Panc1 (cell line): Measurements from ENCODE around the gene SLC8A1.

Experiments
- POLR2AphosphoS5 ChIP-seq: IDR thresholded peaks from 2 replicates; pipeline ENCODE4 v1.6.1; 2012; ENCODE audit warnings: mild to moderate bottlenecking, low read depth, low read length, moderate library complexity
- SIN3A ChIP-seq: IDR thresholded peaks from 2 replicates; pipeline ENCODE4 v1.6.1; 2012; ENCODE audit warnings: low read depth, mild to moderate bottlenecking, low read length, moderate library complexity, borderline replicate concordance; ENCODE audit not compliant: insufficient read depth
- TCF7L2 ChIP-seq: IDR thresholded peaks from 2 replicates; pipeline ENCODE4 v1.6.1; 2011; ENCODE audit warnings: mild to moderate bottlenecking, low read depth, low read length, inconsistent platforms
- TF ChIP-seq, protein P1 (sequence below): fragments of 450-650 bp; IDR thresholded peaks from 2 replicates; pipeline ENCODE4 v1.5.1; 2017; ENCODE audit warnings: mild to moderate bottlenecking
- TF ChIP-seq, protein P2 (sequence below), 2 experiments: IDR thresholded peaks; 2 replicates each; pipeline ENCODE4 v1.6.1; 2011 to 2012; ENCODE audit warnings: low read depth in 2 of 2, control low read depth in 1 of 2, low read length in 1 of 2, mild to moderate bottlenecking in 1 of 2, moderate library complexity in 1 of 2; ENCODE audit not compliant: insufficient read depth in 1 of 2

DNA sequence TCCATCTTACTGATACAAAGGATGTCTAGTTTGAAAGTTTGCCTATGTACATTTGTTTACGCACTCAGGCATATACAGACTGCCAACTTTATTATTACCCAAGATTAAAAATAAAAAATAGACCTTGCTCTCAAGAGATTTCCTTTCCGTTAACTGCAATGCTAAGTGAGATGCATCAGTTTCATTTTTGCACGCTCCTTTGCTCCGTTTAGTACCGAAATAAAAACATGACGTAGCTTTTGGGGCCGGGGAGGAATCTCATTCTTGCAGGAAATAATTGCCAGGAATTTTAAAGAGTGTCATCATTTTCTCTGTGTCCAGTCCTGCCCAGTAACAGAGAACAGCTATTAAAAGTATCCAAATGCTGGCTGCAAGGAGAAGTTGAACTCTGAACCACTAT is 169.5 kb downstream of the SLC8A1 start:
- TF ChIP-seq, protein P1, sequence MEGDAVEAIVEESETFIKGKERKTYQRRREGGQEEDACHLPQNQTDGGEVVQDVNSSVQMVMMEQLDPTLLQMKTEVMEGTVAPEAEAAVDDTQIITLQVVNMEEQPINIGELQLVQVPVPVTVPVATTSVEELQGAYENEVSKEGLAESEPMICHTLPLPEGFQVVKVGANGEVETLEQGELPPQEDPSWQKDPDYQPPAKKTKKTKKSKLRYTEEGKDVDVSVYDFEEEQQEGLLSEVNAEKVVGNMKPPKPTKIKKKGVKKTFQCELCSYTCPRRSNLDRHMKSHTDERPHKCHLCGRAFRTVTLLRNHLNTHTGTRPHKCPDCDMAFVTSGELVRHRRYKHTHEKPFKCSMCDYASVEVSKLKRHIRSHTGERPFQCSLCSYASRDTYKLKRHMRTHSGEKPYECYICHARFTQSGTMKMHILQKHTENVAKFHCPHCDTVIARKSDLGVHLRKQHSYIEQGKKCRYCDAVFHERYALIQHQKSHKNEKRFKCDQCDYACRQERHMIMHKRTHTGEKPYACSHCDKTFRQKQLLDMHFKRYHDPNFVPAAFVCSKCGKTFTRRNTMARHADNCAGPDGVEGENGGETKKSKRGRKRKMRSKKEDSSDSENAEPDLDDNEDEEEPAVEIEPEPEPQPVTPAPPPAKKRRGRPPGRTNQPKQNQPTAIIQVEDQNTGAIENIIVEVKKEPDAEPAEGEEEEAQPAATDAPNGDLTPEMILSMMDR, result no peak
- TF ChIP-seq, protein P2, sequence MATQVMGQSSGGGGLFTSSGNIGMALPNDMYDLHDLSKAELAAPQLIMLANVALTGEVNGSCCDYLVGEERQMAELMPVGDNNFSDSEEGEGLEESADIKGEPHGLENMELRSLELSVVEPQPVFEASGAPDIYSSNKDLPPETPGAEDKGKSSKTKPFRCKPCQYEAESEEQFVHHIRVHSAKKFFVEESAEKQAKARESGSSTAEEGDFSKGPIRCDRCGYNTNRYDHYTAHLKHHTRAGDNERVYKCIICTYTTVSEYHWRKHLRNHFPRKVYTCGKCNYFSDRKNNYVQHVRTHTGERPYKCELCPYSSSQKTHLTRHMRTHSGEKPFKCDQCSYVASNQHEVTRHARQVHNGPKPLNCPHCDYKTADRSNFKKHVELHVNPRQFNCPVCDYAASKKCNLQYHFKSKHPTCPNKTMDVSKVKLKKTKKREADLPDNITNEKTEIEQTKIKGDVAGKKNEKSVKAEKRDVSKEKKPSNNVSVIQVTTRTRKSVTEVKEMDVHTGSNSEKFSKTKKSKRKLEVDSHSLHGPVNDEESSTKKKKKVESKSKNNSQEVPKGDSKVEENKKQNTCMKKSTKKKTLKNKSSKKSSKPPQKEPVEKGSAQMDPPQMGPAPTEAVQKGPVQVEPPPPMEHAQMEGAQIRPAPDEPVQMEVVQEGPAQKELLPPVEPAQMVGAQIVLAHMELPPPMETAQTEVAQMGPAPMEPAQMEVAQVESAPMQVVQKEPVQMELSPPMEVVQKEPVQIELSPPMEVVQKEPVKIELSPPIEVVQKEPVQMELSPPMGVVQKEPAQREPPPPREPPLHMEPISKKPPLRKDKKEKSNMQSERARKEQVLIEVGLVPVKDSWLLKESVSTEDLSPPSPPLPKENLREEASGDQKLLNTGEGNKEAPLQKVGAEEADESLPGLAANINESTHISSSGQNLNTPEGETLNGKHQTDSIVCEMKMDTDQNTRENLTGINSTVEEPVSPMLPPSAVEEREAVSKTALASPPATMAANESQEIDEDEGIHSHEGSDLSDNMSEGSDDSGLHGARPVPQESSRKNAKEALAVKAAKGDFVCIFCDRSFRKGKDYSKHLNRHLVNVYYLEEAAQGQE (IDR thresholded peaks at IDR 0.05; ENCODE audit: insufficient read depth in 1 of 2, low read depth in 2 of 2, low read length in 1 of 2), result no peak
- TF ChIP-seq TCF7L2 (no peak), POLR2AphosphoS5 (no peak), SIN3A (no peak)
